M059J (cell line): ENCODE measurements around the gene AOC2. TPM values are rescaled to one million over a fixed set of nuclear protein-coding genes. Genes with fewer than 3 reads are reported as not detected.
A peak's percentile ranks its signal among the peaks of the same experiment; 100 is the strongest.
"Not testable (repeated sequence)": the region's sequence is repeated elsewhere in the genome, so short reads cannot be mapped to it uniquely, and the experiment has no call there.

Source experiments
- DNase-seq: peaks from one replicate; pipeline ENCODE4 v3.0.0-alpha.2; 2012; ENCODE audit warnings: low read depth
- total RNA-seq: library from RNA; depleted of rRNA; stranded (reverse); fragments of >200 nt; shearing (Covaris generic); gene quantifications from 2 replicates; pipeline ENCODE4 v1.2.3, GENCODE V29; 2014

Gene AOC2
- total RNA-seq, 1 experiment from 2014 or later, result not detected

DNA sequence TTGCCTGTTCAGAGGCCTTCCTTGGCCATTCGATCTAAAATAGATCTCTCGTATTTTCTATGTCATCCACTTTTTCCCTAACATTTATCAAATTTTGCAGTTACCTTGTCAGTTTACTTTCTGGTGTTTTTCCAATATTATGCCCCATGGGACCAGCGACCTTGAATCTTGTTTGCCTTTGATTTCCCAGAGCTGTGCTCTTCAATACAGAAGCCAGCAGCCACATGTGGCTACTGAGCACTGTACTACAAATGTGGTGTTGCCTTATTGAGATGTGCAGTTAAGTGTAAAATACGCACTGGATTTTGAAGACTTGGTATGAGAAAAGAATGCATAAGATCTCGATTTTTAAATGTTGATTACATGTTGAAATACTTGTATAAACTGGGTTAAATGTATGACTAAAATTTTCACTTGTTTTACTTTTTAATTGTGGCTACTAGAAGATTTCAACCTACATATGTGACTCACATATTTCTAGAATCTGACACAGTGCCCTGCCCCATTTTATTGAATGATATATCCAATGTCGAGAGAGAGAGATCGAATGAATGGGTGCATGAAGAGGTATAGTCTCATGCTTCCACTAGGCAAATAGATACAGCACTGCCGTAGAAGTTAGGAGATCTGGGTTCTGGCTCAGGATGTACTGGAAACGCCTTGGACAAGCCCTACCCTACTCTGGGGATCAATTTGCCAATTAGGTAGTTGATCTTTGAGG is 12.0 kb upstream of the AOC2 start:
- DNase-seq, result no peak

DNA sequence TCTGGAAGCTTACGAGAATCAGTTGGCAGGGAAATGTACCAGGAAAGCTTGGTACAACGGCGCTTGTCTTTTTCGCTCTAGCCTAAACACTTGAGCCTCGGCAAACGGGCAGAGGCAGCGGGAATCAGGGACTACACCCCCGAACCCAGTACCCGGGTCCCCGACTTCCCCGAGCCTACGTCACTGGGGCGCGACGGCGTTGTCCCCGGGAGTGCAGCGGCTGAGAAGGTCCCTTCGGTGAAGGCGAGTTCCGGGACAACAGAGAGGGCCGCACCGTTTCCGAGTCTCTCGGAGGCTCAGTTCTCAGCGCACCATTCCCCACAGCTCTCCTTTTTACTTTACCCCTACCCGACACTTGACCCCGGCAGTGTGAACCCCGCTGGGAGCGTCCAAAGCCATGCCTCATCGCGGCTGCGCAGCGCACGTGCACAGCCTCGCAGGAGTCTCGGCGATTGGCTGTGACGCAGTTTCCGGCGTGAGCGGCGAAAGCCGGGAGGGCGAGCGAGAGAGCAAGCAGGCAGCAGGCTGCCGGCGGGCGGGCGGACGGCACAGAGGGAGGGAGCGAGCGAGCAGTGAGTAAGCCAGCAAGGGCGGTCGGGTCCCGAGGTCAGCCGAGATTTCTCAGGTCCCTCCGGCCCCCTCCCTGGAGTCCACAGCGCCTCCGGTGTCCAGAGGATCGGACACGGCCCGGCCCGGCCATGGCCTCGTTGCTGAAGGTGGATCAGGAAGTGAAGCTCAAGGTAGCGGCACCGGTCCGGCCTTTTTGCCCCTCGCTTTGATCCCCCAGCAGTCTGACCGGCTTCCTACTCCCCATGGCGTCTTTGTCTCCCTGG is 11.2 kb upstream of the AOC2 start, which contains the start of gene PSME3:
Gene PSME3 (plus strand): TSS at position 464 of the 833 bp plus-strand sequence. CDS start 235 bp downstream, at position 699.
- DNase-seq, result peak; percentile 84

DNA sequence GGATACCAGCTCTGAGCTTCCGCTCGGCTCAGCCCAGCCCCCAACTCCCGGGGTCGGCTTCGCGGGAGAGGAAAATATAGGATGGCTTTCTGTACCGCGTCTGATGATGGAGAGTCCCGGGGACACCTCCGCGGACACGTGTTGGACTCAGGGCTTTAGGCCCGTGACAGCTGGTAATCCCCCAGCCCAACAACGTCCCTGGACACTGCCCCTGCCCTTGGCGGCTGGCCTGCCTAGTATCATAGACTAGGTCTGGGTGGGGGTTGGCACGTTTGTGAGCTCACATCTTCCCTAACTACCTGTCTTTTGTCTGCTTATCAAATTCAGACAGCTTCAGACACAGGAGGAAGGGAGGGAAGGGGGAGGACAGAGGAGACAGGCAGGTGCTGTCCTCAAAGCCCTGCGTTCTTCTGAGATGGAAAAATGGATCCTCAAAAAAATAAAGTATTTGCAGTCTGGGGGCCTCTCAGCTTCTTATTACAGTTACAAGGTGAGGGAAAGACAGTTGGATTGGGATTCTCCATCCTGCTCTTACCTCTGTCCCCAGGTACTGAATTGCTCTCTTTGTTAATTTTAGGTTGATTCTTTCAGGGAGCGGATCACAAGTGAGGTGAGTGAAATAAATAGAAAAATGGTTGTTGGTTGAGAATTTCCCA is 10.5 kb upstream of the AOC2 start:
- DNase-seq, result no peak

DNA sequence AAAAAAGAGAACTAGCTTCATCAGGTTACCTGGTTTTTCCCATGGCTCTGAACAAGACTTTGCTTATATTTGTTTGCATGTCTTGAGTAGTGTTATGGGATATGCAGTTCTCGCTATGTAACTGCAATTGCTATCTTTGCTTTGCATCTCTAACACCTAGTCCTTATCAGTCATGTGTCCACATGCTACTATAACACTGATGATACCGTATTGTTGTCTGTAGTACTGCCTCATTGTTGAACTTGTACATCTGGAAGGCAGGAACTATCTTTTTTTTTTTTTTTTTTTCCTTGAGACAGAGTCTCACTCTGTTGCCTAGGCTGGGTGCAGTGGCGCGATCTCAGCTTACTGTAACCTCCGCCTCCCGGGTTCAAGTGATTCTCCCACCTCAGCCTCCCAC is 8.6 kb upstream of the AOC2 start:
- DNase-seq, result no peak

DNA sequence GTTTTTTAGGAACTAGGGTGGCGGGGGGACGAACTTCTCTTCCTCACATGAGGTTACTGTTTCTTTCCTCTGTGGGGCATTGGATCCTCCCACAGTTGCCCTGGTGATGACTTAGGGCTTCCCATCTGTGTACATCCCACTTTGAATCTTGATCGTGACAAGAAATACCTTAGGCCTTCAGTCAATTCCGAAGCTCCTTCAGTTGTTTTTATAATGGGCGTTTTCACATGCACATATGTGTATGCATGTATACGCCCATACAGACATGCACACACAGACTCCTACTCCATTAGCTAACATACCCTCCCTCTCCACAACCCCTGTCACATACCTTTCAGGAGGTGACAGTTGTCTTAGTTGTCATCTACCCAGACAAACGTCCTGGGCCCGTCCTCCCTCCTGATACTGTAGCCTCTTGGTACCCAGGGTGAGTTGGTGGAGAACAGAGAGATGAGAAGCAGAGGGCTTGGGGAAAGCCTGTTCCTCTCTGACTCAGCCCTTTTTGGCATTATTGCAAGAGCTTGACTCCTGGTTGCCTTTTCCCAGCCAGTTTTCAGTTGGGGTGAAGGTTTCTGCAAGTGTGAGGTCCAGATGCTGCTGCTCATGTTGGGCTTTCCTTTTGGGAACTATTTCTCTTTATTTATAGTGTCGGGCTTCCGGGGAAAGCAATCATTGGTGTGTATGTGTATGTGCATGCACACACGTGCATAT is 2.2 kb upstream of the AOC2 start:
- peak; percentile 36 for DNase-seq

DNA sequence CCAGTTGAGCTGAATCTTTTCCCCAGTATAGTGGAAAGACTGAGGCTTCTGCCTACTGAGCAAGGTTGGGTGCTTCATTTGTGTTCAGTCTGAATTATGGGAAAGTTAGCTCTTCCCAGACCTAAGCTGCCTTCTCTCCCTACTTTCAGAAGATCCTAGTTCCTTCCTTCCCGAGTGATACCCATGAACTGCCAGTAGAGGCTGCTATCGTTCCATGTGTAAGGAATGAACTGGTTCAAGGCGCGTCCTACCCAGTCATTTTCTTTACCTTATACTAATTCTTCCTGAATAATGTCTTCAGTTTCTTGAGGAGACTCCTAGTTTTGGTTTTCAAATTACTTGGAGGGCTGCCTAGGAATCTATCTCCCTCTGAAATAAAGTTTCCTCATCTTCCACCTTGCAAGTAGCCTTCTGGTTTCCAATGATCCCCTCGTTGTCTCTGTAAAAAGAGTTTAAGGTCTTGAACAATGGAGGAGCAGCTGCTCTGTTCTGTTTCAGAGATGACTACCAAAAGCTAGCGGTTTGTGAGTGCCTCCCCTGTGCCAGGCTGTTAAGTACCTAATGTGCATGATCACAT is 934 bp upstream of the AOC2 start:
- DNase-seq, result peak; percentile 59

DNA sequence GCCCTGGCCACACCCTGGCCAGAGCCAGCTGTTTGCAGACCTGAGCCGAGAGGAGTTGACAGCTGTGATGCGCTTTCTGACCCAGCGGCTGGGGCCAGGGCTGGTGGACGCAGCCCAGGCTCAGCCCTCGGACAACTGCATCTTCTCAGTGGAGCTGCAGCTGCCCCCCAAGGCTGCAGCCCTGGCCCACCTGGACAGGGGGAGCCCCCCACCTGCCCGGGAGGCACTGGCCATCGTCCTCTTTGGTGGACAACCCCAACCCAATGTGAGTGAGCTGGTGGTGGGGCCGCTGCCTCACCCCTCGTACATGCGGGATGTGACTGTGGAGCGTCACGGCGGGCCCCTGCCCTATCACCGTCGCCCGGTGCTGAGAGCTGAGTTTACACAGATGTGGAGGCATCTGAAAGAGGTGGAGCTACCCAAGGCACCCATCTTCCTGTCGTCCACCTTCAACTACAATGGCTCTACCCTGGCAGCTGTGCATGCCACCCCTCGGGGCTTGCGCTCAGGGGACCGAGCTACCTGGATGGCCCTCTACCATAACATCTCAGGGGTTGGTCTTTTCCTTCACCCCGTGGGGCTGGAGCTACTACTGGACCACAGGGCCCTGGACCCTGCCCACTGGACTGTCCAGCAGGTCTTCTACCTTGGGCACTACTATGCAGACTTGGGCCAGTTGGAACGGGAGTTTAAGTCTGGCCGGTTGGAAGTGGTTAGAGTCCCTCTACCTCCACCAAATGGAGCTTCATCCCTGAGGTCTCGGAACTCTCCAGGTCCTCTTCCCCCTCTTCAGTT is 578 bp downstream of the AOC2 start:
- DNase-seq, result no peak

DNA sequence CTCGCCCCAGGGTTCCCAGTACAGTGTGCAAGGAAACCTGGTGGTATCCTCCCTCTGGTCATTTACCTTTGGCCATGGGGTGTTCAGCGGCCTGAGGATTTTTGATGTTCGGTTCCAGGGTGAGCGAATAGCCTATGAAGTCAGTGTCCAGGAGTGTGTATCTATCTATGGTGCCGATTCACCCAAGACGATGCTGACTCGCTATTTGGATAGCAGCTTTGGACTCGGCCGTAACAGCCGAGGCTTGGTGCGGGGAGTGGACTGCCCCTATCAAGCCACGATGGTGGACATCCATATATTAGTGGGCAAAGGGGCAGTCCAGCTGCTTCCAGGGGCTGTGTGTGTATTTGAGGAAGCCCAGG is 1.2 kb downstream of the AOC2 start:
- no peak for DNase-seq

DNA sequence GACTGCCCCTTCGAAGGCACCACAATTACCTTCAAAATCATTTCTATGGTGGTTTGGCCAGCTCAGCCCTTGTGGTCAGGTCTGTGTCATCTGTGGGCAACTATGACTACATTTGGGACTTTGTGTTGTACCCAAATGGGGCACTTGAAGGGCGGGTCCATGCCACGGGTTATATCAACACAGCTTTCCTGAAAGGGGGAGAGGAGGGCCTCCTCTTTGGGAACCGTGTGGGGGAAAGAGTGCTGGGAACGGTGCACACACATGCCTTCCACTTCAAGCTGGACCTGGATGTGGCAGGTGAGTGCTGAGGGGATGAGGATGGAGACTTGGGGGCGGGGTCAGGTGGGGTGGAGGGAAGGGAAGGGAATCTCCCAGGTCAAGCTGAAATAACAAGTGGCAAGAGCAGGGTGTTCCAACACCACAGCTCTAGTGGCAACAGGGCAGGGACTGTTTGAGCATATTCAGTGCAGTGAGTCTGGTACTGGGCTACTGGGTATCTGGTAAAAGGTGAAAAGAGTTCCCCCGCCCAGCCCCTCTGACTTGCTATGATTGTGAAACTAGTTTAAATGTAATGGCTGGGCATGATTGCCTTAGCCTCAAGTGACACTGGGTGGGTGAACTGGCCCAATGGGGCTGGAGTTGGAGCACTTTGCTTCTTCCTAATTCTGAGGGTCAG is 1.7 kb downstream of the AOC2 start:
- peak; percentile 77 for DNase-seq

DNA sequence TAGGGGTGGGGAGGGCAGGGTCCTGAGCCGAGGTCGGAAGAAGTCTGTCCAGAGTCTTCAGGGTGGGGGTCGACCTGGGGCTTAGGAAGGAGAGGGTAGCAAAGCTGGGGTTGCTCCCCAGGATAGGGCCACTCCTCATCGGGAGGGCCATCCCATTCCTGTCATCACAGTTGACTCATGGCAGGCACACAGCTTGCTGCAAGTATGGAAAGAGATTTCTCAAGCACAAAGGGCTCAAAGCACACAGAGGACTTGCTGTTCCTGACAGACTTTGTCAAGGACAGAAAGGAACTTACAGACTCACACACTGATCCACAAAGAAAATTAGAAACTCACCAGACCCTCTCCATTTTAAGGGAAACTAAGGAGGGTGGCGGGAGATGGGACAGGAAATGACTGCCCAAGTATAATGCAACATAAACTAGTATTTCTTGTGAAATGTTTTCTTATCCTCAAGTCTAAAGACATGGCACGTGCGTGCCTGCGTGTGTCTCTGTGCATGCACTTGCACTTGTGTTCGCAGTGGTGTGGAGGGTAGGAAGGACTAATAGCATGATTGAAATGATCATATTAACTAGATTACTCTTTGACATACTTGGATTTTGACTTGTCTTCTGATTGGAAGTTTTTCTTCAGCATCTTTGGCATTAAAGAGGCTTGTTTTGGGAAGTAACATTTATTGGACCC is 2.4 kb downstream of the AOC2 start:
- DNase-seq, result no peak

DNA sequence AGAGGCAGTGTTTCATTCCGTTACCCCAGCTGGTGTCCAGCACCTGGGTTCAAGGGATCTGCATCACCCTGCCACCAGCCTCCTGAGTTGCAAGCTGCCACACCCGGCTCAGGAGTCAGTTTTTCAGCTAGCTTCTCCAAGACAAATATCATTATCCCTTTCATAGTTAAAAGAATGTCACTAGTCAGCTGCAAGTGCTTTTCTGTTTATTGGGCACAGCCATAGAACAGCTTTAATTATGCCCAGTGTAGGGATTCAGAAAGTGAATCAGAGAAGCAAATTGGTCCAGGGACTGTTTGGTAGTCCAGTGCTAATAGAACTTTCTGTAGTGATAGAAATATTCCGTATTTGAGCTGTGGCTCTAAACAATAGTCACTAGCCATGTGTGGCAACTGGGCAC is 3.7 kb downstream of the AOC2 start:
- DNase-seq, result no peak

DNA sequence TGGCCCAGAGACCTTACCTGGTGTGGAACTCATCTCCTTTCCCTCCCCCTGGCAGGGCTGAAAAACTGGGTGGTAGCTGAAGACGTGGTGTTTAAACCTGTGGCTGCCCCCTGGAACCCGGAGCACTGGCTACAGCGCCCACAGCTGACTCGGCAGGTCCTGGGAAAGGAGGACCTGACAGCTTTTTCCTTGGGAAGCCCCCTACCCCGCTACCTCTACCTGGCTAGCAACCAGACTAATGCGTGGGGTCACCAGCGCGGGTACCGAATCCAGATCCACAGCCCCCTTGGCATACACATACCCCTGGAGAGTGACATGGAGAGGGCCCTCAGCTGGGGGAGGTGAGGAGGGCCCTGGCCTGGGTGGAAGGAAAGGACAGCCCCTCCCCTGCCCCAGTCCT is 4.7 kb downstream of the AOC2 start:
- DNase-seq, result no peak

DNA sequence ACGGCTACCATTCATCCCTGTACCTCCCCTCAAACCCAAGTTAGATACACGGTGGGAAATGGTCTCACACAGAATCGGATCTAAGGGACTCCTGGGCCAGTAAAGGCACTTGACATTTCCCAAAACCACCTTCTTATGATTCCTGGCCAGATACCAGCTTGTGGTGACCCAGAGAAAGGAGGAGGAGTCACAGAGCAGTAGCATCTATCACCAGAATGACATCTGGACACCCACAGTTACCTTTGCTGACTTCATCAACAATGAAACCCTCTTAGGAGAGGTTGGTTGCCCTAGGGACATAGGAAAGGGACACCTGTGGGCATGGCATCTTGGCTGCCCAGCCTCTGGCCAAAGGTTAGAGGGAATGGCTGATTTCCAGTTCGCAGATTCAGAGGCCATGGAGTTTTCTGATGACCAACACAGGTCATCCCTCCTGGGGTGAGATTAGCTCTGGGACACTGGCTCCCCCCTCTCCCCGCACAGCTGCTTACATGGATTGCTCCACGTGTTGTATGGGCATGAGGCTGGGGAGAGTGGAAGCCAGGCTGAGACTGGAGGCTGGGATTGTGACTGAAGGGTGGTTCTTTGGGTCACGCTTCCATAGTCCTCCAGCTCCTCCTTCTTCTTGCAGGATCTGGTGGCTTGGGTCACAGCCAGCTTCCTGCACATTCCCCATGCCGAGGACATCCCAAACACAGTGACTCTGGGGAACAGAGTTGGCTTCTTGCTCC is 5.2 kb downstream of the AOC2 start:
- no peak for DNase-seq

DNA sequence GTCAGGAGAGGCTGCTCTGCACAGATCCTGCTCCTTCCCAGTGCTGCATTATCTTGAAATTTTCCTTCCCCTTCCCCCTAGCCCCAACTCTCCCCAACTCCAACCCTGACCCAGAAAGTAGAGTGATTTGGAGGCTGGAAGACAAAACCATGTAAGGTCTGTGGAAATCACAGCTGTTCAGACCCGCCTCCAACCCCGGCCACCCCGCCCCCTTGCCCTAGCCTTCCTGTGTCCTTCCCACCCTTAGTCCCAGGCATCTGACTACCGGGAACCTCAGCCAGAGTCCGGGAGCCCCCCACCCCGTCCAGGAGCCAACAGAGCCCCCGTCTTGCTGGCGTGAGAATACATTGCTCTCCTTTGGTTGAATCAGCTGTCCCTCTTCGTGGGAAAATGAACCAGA is 6.6 kb downstream of the AOC2 start, which contains the start of gene AOC3:
Gene AOC3 (plus strand): TSS at position 246 of the 400 bp plus-strand sequence. CDS start 145 bp downstream, at position 391.
- DNase-seq, result no peak

DNA sequence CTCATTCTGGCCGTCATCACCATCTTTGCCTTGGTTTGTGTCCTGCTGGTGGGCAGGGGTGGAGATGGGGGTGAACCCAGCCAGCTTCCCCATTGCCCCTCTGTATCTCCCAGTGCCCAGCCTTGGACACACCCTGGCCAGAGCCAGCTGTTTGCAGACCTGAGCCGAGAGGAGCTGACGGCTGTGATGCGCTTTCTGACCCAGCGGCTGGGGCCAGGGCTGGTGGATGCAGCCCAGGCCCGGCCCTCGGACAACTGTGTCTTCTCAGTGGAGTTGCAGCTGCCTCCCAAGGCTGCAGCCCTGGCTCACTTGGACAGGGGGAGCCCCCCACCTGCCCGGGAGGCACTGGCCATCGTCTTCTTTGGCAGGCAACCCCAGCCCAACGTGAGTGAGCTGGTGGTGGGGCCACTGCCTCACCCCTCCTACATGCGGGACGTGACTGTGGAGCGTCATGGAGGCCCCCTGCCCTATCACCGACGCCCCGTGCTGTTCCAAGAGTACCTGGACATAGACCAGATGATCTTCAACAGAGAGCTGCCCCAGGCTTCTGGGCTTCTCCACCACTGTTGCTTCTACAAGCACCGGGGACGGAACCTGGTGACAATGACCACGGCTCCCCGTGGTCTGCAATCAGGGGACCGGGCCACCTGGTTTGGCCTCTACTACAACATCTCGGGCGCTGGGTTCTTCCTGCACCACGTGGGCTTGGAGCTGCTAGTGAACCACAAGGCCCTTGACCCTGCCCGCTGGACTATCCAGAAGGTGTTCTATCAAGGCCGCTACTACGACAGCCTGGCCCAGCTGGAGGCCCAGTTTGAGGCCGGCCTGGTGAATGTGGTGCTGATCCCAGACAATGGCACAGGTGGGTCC is 7.2 kb downstream of the AOC2 start:
- not testable (repeated sequence) for DNase-seq

DNA sequence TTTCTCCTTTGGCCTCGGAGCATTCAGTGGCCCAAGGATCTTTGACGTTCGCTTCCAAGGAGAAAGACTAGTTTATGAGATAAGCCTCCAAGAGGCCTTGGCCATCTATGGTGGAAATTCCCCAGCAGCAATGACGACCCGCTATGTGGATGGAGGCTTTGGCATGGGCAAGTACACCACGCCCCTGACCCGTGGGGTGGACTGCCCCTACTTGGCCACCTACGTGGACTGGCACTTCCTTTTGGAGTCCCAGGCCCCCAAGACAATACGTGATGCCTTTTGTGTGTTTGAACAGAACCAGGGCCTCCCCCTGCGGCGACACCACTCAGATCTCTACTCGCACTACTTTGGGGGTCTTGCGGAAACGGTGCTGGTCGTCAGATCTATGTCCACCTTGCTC is 8.0 kb downstream of the AOC2 start:
- no peak for DNase-seq

DNA sequence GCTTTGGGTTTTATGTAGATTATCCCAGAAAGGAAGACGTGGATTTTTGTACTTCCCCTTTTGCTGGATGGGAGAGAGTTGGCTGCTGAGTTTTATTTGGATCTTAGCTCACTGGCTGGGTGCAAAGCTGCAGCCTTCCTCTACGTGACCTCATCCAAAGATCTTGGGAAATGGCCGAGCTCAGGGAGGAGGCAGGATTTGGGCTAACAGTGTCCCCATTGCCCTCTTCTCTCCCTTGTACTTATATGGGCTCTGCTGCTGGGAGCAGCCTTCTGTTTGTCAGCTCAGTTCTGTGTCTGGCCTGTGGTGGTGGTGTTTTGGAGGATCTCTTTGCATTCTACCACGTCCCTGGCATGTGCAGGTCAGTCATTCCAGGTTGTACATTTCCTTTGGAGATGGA is 8.6 kb downstream of the AOC2 start:
- DNase-seq, result no peak

DNA sequence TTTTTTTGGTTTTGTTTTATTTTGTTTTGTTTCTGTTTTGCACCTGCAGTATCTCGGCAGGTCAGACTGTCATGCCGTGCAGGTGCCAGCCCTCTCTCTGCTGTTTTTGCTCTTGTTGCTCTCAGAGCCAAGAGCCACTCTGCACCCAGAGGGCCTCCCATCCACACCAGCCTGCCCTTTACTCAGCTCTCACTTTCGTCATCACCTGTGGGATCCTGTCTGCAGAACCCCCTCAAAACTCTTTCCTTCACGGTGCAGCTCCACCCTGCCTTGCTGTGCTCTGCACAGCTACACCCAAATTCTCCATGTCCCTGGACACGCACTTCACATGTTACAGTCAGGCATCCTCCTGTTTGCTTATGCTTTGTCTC is 9.2 kb downstream of the AOC2 start:
- no peak for DNase-seq
